Measurements from ENCODE around the gene POP7. TPM values are rescaled to one million over a fixed set of nuclear protein-coding genes. Genes with fewer than 3 reads are reported as not detected.

The POP7 gene
- total RNA-seq, 4 donors from 2014 or later, result 15.8 to 44.8 (median 21.0) TPM

- WGBS, 2 donors, result 84 to 89% methylated on average over 31 to 33 of the region's 33 CpGs
- H3K27ac ChIP-seq, result no peak overlapping the region
- H3K27me3 ChIP-seq, result no peaks in the 10 kb centered on the region
- no peak overlapping the region for H3K4me3 ChIP-seq (replicated peaks in 1 of 3)
- DNase-seq, result no peak
- peaks cover 8 to 22% of the 10 kb centered on the region in 2 donors for H3K4me1 ChIP-seq
- TF ChIP-seq CTCF (IDR thresholded peaks at IDR 0.05), result no peak
- no peak for TF ChIP-seq POLR2A (IDR thresholded peaks at IDR 0.05)
- intact Hi-C loops (cut with DNase I), result loop anchor here (5.0 to 10.0 kb wide), 2 partner anchors 119 to 222 kb away; partner anchors contain the start of gene SPACDR
- no peaks in the 10 kb centered on the region for H3K9me3 ChIP-seq
- peaks cover 71 to 76% of the 10 kb centered on the region in 2 donors for H3K36me3 ChIP-seq
Observed at GRCh38 chr7:100686201-100686821, 19.6 kb upstream of the POP7 start.

- TF ChIP-seq CTCF (IDR thresholded peaks at IDR 0.05) (no peak), POLR2A (IDR thresholded peaks at IDR 0.05) (no peak)
- WGBS, 2 donors, result 95 to 98% methylated on average over 15 to 17 of the region's 17 CpGs
- intact Hi-C loops (cut with DNase I), result loop anchor here (5.0 to 10.0 kb wide), 2 partner anchors 120 to 222 kb away; partner anchors contain the start of gene SPACDR
- H3K4me3 ChIP-seq (replicated peaks in 1 of 3), result no peak overlapping the region
- H3K27me3 ChIP-seq, result no peaks in the 10 kb centered on the region
- no peak for DNase-seq
- peaks cover 67 to 71% of the 10 kb centered on the region in 2 donors for H3K36me3 ChIP-seq
- no peak overlapping the region for H3K27ac ChIP-seq
- H3K4me1 ChIP-seq, result peaks cover 13 to 27% of the 10 kb centered on the region in 2 donors
- no peaks in the 10 kb centered on the region for H3K9me3 ChIP-seq
Observed at GRCh38 chr7:100686822-100687211, 19.1 kb upstream of the POP7 start.

GRCh38 chr7:100687261-100687660 lies 18.7 kb upstream of the POP7 start:
- Histone ChIP-seq H3K4me1 (peaks cover 18 to 32% of the 10 kb centered on the region in 2 donors), H3K4me3 (replicated peaks in 1 of 3) (no peak overlapping the region), H3K27me3 (no peaks in the 10 kb centered on the region), H3K36me3 (peaks cover 63 to 66% of the 10 kb centered on the region in 2 donors), H3K27ac (no peak overlapping the region), H3K9me3 (no peaks in the 10 kb centered on the region)
- no peak for TF ChIP-seq CTCF (IDR thresholded peaks at IDR 0.05)
- no peak for TF ChIP-seq POLR2A (IDR thresholded peaks at IDR 0.05)
- 91 to 95% methylated on average over 16 to 22 of the region's 22 CpGs for WGBS, 2 donors
- DNase-seq, result no peak
- intact Hi-C loops (cut with DNase I), result loop anchor here (5.0 to 10.0 kb wide), 2 partner anchors 120 to 222 kb away; partner anchors contain the start of gene SPACDR

GRCh38 chr7:100687751-100688300 lies 18.1 kb upstream of the POP7 start:
- Histone ChIP-seq H3K9me3 (no peaks in the 10 kb centered on the region), H3K4me3 (replicated peaks in 1 of 3) (no peak overlapping the region), H3K27ac (no peak overlapping the region), H3K4me1 (peaks cover 22 to 37% of the 10 kb centered on the region in 2 donors), H3K27me3 (no peaks in the 10 kb centered on the region), H3K36me3 (peaks cover 59 to 62% of the 10 kb centered on the region in 2 donors)
- WGBS, 2 donors, result 81 to 94% methylated on average over 12 to 25 of the region's 25 CpGs
- intact Hi-C loops (cut with DNase I), result loop anchor here (5.0 to 10.0 kb wide), 2 partner anchors 121 to 223 kb away; partner anchors contain the start of gene SPACDR
- TF ChIP-seq CTCF (IDR thresholded peaks at IDR 0.05), result no peak
- DNase-seq, result no peak

GRCh38 chr7:100688326-100688860 lies 17.5 kb upstream of the POP7 start:
- WGBS, 2 donors, result 78 to 86% methylated on average over 10 to 16 of the region's 16 CpGs
- H3K27me3 ChIP-seq, result no peaks in the 10 kb centered on the region
- no peak overlapping the region for H3K27ac ChIP-seq
- intact Hi-C loops (cut with DNase I), result loop anchor here (5.0 to 10.0 kb wide), 2 partner anchors 121 to 224 kb away; partner anchors contain the start of gene SPACDR
- no peaks in the 10 kb centered on the region for H3K9me3 ChIP-seq
- no peak for TF ChIP-seq CTCF (IDR thresholded peaks at IDR 0.05)
- TF ChIP-seq POLR2A (IDR thresholded peaks at IDR 0.05), result no peak
- DNase-seq, result no peak
- peaks cover 25 to 39% of the 10 kb centered on the region in 2 donors for H3K4me1 ChIP-seq
- no peak overlapping the region for H3K4me3 ChIP-seq (replicated peaks in 1 of 3)
- peaks cover 54 to 56% of the 10 kb centered on the region in 2 donors for H3K36me3 ChIP-seq

Data from thyroid gland (tissue), 4 donors.